ENCODE data around the gene KTN1.

The KTN1 gene

DNA sequence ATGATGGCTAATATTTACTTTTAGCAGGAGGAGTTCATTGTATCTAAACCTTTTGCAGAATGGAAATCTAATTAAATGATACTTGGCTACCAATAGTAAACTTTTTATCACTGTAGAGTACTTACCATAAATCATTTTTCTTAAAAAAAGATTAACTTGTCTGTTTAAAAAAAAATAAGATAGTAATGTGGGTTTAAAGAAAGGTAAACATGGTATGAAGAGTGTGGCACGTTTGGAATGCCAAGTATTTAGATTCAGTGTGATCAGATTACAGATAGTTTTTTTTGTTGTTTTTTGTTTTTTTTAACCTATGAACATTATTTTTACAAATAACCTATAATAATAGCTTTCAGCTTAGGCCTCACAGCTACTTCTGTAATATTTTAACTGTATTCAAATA lies 25.8 kb downstream of the KTN1 start:
- no peak for DNase-seq
- intact Hi-C loops (cut with DNase I), result no loop called here

DNA sequence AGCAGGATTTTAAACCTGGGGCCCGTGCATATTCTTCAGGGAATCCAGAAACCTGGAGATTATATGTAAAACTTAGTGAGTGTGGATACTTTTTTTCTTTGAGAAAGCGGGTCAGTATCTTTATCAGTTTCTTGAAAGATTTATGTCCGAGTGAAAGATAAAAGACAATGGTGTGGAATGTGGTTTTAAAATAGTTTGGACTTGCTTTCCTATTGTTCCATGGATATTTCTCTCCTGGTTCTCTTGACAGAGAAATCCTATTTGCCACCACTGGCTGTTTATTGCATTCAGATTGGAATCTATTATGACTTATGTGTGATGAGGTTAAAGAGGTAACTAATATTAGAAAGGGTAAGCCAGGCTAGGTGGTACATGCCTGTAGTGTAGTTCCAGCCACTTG lies 27.4 kb downstream of the KTN1 start:
- no peak for DNase-seq
- intact Hi-C loops (cut with DNase I), result no loop called here

DNA sequence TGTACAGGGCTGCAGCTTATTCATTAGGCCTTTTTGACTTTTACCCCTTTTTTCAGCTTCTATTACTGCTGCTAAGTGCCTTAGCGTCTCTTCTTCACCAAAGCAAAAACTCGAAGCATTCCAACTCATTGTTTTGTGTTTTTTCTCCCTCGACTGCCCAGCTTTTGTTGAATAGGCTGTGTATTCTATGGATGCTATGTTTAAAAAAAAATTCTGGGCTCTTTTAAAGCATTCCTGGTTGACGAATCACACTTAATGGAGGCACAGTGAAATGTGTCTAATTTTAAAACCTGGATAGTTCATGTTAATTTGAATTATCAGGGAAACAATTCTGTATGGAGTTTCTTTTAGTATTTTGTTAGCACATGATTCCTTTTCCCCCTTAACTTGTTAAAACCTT lies 29.7 kb downstream of the KTN1 start:
- DNase-seq, result no peak
- intact Hi-C loops (cut with DNase I), result no loop called here

DNA sequence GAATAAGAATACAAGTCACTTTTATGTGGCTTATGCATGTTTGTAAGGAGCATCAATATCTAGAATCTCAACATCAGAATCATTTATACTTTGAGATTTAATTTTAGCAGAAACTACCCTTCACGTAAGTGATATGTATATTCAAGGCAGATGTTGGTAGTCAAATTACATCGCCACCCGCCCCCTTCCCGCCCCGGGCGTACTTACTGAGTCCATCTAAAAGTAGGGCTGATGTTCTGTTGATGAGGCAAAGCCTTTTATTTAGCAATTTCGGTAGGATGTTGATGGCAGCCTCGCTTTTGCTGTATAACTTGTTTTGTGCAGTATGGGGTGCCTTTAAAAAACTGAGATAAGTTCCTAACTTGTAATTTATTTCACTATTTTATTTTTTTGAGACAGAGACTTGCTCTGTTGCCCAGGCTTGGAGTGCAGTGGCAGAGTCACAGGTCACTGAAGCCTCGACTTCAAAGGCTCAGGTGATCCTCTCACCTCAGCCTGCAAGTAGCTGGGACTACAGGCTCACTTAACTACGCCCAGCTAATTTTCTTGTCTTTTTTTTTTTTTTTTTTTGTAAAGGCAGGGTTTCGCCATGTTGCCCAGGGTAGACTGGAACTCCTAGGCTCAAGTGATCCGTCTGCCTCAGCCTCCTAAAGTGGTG lies 30.8 kb downstream of the KTN1 start:
- intact Hi-C loops (cut with DNase I), result no loop called here
- peak in 2 of 10 donors; percentile 79 to 83 for DNase-seq

DNA sequence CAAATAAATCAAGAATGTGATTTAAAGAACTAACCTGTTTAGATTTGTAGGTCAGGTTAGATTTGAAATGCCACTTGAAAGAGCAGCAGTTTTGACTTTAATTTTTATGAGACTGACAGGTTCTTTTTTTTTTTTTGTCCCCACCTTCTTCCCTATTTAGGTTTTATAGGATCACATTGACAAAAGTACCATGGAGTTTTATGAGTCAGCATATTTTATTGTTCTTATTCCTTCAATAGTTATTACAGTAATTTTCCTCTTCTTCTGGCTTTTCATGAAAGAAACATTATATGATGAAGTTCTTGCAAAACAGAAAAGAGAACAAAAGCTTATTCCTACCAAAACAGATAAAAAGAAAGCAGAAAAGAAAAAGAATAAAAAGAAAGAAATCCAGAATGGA lies 31.9 kb downstream of the KTN1 start:
- intact Hi-C loops (cut with DNase I), result no loop called here
- DNase-seq, result no peak

DNA sequence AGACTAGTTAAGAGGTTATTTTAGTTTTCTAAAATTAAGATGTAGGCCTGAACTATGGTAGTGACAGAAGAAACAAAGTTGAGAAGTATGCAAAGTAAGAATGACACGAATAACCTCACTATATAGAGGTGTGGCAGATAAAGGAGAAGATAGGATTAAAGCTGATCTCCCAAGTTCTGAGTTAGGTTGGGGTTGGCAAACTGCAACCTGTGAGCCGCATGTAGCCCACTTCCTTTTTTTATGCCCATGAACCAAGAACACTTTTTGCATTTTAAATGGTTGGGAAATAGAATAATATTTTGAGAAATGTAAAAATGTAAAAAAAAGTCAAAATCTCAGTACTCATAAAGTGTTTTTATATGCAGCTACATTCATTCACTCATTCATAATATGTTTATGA lies 34.3 kb downstream of the KTN1 start:
- intact Hi-C loops (cut with DNase I), result no loop called here
- DNase-seq, result no peak

DNA sequence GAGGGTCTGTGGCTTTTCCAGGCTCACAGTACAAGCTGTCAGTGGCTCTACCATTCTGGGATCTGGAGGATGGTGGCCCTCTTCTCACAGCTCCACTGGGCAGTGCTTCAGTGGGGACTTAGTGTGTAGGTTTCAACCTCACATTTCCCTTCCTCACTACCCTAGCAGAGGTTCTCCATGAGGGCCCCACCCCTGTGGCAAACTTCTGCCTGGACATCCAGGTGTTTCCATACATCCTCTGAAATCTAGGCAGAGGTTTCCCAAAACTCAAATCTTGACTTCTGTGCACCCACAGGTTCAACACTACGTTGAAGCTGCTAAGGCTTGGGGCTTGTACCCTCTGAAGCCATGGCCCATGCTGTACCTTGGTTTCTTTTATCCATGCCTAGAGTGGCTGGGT lies 40.3 kb downstream of the KTN1 start:
- intact Hi-C loops (cut with DNase I), result no loop called here
- DNase-seq, result no peak

DNA sequence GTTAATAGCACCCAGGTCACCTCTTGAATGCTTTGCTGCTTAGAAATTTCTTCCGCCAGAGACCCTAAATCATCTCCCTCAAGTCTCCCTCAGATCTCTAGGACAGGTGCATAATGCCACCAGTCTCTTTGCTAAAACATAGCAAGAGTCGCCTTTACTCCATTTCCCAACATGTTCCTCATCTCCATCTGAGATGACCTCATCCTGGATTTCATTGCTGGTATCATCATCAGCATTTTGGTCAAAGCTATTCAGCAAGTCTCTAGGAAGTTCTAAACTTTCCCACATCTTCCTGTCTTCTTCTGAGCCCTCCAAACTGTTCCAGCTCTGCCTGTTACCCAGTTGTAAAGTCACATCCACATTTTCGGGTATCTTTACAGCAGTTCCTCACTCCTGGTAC lies 41.0 kb downstream of the KTN1 start:
- no peak for DNase-seq
- intact Hi-C loops (cut with DNase I), result no loop called here

DNA sequence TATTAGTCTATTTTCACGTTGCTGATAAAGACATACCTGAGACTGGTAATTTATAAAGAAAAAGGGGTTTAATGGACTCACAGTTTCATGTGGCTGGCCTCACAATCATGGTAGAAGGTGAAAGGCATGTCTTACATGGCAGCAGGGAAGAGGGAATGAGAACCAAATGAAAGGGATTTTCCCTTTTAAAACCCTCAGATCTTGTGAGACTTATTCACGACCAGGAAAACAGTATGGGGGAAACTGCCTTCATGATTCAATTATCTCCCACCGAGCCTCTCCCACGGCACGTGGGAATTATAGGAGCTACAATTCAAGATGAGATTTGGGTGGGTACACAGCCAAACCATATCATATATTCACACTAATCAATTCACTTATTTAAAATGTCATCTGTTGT lies 41.4 kb downstream of the KTN1 start:
- intact Hi-C loops (cut with DNase I), result no loop called here
- DNase-seq, result no peak

DNA sequence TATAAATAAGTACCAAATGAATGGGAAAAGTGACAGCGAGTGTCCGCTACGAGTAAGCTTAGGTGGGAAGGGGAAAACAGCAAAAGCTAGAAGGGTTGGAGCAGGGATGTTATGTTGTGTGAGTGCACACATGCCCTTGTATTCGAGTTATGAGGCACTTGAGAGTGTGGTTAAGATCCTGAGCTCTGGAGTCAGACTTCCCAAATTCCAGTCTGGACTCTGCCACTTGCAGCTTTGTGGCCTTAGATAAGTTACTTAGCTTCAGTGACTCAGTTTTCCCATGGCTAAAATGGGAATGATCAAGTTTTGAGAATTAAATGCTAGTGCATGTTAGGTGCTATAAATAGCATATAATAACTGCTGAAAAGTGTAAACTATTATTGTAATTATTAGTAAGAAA lies 44.9 kb downstream of the KTN1 start:
- no peak for DNase-seq
- intact Hi-C loops (cut with DNase I), result no loop called here

DNA sequence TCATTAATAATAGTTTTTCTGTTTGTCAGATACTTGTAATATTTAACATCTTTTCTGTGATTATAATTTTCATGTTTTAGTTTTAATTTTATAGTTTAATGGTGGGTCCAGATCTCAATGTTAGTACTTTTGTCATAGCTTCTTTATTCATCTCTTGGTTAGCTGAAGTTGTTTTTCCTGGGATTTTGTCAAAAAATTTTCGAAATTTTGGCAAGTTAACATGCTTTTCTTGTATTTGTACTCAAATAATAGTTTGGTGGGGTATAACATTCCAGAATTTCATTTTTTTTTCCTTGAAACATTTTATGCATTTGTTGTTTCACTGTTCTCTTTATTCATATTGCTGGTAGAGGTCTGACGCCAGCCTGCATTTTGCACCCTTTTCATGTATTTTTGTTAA lies 45.5 kb downstream of the KTN1 start:
- intact Hi-C loops (cut with DNase I), result no loop called here
- no peak for DNase-seq

DNA sequence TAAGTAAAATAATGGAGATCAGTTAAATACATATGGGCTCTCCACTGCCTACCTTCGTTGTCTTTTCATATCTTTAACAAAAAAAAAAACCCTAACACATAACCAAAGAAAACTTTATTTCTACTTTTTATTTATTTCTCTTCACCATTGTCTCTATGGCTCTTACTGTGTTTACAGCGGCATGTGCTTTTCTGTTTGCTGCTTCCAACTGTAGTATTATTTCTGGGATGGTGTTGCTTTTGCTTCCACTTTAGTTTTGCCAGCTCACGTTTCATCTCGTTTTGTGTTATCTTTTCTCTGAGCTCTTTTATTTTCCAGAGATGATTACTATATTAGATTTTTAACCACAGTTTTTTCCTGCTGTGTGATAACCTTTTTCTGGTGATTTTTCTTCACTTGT lies 46.1 kb downstream of the KTN1 start:
- intact Hi-C loops (cut with DNase I), result no loop called here
- DNase-seq, result no peak

DNA sequence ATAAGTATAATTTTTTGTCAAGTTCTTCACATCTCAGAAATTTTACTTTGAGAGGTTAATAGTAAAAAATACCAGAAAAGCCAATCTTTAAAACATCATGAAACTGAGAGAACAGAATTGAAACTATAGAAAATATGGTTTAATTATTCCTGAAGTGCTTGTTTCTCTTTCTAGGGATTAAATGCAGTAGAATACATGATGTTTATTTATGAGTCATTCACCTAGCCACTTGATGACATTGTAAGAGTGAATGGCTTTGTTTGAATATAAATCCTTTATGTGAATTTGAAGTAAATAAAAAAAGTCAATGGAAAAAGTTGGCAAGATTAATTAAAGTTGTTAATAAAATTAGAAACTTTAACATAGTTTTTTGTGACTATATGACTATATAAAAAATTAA lies 48.4 kb downstream of the KTN1 start:
- intact Hi-C loops (cut with DNase I), result no loop called here
- DNase-seq, result no peak

DNA sequence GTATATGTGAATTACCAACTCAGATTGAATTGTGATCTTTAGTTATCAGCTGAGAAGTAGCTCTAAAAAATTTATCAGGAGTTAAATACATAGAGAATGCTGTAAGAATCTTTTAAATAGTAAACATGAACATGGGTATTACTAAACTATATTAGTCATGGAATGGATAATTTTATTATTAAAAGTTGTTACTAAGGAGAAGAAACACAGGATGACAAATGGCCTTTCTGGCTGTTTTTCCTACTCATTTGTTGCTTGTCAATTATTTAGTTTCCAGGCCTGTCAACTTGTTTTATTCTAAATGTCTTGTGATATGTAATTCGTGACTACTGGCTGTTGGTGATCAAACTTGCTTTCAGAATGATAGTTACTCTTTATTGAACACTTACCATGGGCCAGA lies 58.7 kb downstream of the KTN1 start:
- no peak for DNase-seq
- intact Hi-C loops (cut with DNase I), result no loop called here

DNA sequence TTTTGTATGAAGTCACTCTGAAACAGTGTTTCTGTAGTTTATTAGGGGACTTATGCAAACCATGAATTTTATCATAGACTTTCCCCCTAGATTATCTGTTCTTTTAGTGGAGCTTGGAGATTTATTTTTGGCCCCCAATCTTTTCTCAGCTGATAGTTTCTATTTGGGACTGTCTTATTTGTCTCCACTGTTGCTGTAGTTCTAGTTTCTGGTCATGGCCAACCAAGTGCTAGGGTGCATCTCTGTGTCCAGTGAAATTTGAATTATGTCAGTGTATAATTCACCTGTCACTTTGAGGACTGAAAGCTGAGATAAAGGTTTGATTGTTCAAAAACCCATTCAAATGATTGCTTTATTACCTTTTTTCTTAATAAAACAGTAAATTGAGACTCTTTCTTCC lies 61.3 kb downstream of the KTN1 start:
- intact Hi-C loops (cut with DNase I), result no loop called here

DNA sequence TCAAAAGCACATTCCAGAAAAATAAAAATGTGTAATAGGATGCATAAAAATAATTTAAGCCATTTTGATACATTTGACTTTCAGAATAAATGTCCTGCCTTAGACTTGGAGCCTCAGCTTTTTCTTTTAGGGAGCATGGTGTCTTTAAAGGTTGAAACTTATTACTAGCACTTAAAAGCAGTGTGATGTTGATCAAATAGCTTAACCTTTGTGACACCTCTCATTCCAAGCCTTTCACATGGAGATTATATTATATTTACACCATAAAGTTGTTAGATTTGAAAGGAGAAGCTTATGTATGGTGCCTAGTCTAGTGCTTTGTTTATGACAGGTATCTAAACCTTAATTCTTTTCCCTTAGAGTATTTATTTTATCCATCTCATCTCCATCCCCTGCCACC lies 61.9 kb downstream of the KTN1 start:
- intact Hi-C loops (cut with DNase I), result no loop called here
- DNase-seq, result no peak

More for the DNA sequence above, 61.3 kb downstream of the KTN1 start:
- no peak for DNase-seq

DNA sequence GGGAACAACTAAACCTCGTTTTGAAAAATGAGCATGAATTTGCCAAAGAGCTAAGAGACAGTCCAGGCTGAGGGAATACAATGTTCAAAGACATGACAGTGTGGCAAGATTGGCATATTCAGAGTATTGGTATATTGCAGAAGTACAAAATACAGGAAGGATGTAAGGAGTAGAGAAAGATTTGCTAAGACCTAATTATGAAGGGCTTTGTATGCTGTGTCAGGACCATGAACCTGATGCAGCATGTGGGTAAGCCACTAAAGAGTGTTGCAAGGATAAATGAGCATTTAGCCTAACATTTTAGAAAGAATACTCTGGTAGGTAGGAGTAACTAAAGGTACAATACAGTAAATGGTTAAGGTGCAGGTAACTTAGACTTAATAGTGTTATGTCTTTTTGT lies 65.1 kb downstream of the KTN1 start:
- intact Hi-C loops (cut with DNase I), result no loop called here
- no peak for DNase-seq

DNA sequence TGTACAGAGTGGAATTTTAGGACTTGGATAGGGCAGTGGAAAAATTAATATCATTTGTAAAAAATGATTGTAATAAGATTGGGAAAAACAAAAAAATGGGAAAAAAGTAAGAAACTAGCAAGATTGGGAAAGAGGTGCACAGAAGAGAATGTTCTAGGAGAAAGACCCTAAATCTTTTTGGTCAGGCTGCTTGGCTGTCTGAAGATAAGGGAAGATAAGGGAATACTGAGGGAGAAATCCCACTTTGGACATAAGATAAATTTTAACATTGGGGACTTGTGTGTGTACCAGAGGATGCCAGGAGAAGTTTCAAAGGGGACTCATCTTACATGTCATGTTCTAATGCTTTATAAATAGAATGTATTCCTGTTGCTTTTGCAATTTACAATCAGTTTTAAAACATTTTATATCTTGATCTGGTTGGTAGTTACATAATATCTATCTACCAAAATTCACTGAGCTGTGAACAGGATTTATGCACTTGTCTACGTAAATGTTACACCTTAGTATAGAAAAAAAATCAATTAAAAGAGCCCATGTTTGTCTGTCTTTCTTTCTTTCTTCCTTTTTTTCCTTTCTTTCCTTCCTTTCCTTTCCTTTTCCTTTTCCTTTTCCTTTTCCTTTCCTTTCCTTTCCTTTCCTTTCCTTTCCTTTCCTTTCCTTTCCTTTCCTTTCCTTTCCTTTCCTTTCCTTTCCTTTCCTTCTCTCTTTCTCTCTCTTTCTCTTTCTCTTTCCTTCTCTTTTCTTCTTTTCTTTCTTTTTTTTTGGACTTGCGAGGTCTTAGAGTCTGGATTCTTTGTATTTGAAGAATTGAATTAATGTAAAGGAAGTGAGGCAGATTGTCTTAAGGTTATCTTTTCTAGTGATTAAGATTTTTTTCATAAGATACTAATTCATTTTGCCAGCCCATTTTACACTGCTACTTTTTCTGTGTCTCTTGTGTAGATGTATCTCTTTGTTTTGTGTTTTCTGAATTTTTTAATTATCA lies 66.1 kb downstream of the KTN1 start:
- no peak for DNase-seq
- intact Hi-C loops (cut with DNase I), result no loop called here

DNA sequence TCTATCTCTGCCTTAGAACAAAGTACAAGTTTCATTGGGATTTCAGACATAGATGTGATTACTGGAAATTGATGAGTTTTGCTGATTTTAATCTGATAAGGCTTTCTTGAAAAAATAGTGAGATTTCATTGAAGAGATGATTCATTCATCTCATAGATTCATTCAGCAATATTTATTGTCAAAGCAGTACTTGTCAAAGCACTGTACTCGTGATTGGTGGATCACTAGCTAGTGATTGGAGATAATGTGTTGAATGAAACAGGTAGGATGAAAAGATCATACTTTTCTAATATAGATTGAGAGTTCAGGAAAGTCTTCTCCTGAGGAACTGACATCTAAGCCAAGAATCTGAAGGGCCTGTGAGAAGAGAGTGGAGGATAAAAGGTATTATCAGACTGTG lies 71.0 kb downstream of the KTN1 start:
- no peak for DNase-seq
- intact Hi-C loops (cut with DNase I), result loop anchor here (10.0 kb wide), 1 partner anchor 636 kb away; no protein-coding TSS in a partner anchor

DNA sequence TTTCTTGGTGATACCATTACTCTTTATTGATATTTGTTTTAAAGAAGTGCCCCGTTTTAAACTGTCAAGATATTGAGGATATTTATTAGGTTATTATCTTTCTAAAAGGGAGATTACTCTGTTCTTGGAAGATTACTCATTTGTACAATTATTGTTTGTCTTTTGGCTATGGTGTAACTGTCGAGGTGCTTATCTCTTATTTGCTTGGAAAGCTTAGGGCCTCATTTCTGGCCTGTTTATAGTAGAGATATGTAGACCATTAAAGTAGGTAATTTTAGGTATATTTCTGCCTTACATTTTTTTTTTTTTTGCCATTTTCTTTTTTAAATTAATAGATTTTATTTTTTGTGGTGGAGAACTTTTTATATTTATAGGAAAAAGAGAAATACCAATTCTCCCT lies 74.2 kb downstream of the KTN1 start:
- intact Hi-C loops (cut with DNase I), result loop anchor here (10.0 kb wide), 1 partner anchor 639 kb away; no protein-coding TSS in a partner anchor
- no peak for DNase-seq

DNA sequence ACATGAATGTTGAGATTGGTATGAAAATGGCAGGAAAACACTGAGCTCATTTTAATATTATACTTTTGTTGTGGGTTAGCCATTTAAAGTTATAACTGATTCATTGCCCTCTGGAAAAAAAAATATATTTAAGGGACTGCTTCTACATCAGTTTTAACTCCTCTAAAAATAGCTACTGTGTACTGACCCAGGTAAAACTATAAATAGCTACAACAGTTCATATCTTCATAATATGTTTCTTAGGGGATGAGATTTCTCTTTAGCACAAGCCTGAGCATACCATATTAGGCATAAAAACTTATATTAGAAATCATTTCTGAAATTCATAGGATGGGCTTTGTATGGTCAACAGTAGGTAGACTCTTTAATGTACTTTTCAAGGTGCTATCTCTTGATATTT lies 81.0 kb downstream of the KTN1 start:
- DNase-seq, result no peak
- intact Hi-C loops (cut with DNase I), result no loop called here

DNA sequence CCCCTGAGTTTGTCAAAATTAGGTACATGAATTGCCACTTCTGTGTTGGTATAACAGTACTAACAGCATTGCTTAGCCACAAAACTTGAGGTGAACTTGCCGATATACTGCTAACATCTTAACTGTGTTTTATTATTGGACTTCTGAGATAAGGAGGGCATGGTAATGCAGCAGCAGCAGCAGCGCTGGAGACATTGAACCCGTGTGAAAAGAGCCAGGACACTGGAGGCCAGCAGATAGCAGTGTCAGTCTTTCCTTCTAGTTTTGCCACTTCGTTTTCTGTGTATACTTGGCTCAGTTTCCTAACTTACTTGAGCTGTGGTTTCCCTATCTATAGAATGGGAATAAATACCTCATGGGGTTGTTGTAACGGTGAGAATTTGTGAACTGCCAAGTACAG lies 82.7 kb downstream of the KTN1 start:
- no peak for DNase-seq
- intact Hi-C loops (cut with DNase I), result no loop called here

Measured in posterior cingulate gyrus (tissue), 11 donors.